Cardiac fibroblast (primary cell): ENCODE measurements around the gene TMOD3.
A peak's percentile ranks its signal among the peaks of the same experiment; 100 is the strongest.

ENCODE experiments used
- DNase-seq, 2 donors: peaks; one replicate each; pipeline versions ENCODE4 v3.0.0 to v3.0.0-alpha.2; 2010; ENCODE audit warnings: low read depth in 2 of 2
- H3K4me3 ChIP-seq, 2 donors: replicated peaks in 1 of 2; 1 replicate in 1 of 2; 2 replicates in 1 of 2; pipeline ENCODE4 v1.5.1; 2011; ENCODE audit warnings: low read depth in 2 of 2, low read length in 2 of 2, mild to moderate bottlenecking in 2 of 2, moderate library complexity in 1 of 2
- TF ChIP-seq, protein P1 (sequence below): IDR thresholded peaks from one replicate; pipeline ENCODE4 v1.5.1; 2011; ENCODE audit warnings: low read depth, mild to moderate bottlenecking, low read length, inconsistent platforms

The TMOD3 gene

DNA sequence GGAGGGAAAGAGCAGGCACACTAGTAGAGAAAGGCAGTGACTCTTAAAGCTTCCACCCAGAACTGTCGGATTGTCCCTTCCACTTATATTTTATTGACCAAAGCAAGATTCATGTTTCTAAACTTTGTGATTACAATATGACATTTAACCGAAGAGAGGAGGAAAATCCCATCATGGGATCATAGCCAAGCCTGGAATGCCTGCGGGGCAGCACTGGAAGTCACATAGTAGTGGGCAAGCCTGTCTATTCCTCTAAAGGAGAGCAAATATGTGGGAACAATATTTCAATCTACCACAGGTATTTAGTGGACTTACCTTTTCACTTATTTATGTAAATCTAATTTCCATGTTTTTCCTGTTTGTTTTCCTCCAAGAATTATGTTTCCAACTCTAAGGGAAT, 3.8 kb upstream of the TMOD3 start:
- TF ChIP-seq, protein P1, sequence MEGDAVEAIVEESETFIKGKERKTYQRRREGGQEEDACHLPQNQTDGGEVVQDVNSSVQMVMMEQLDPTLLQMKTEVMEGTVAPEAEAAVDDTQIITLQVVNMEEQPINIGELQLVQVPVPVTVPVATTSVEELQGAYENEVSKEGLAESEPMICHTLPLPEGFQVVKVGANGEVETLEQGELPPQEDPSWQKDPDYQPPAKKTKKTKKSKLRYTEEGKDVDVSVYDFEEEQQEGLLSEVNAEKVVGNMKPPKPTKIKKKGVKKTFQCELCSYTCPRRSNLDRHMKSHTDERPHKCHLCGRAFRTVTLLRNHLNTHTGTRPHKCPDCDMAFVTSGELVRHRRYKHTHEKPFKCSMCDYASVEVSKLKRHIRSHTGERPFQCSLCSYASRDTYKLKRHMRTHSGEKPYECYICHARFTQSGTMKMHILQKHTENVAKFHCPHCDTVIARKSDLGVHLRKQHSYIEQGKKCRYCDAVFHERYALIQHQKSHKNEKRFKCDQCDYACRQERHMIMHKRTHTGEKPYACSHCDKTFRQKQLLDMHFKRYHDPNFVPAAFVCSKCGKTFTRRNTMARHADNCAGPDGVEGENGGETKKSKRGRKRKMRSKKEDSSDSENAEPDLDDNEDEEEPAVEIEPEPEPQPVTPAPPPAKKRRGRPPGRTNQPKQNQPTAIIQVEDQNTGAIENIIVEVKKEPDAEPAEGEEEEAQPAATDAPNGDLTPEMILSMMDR = no peak
- H3K4me3 ChIP-seq = no peak overlapping the region
- DNase-seq = no peak

DNA sequence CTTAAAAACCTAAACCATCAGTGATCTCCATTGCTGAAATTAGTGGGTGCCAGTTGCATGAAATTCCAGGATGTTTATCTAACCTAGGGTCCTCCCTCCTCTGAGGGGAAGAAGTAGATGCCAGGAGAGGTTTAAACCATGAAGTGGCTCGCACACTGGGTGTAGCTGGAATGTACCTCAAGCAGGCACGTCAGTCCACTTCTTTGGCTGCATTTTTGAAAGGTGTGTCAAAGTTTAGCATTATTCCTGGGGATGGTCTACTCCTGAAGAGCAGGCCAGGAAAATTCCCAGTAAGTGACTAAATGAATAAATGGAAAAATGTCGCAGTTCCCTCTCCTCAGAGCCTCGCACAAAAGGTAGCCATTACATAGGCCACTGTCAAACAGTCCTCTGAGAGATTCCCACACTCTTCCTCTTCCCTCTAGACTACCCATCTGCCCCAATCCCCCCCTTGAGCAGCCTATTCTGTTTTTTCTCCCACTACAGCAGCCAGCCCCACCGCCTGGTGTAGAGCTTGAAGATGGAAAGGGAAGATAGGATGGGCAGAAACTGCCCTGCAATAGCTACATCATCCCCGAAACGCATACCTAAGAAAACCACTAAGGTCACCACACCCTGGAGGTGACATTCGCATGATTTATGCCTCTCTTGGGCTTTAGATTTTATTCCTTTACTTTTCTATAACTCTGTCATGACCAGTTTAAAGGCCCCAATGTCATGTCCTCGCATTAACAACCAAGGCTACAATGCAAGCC, 655 bp upstream of the TMOD3 start:
- no peak overlapping the region for H3K4me3 ChIP-seq
- TF ChIP-seq, protein P1 = no peak
- DNase-seq = no peak

DNA sequence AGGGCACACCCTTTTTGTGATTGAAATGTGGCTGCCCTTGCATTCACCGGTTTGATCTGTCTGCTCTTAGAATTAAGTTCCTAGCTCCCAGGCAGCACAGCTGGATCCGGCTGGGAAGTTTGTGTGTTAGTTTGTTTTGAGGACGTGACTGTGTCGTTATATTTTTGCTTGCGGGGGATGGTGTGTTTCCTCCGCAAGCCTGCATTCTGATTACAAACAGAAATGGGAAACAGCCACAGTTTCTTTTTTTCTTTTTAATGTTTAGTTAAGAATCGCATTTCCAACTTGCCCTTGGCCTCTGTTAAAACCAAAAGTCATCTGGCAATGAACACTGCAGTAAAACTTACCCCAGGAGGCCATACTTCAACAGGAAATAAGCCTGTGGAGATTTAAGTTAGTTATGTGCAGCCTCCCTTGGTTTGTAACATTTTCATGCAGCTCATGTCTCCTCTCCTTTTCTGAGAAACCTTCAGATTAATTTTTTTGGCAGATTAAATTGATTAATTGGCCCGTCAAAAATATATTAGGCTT, 888 bp downstream of the TMOD3 start:
- TF ChIP-seq, protein P1 = no peak
- peak; percentile 41 to 52 for DNase-seq
- peak overlapping the region; percentile 81 to 93 for H3K4me3 ChIP-seq

DNA sequence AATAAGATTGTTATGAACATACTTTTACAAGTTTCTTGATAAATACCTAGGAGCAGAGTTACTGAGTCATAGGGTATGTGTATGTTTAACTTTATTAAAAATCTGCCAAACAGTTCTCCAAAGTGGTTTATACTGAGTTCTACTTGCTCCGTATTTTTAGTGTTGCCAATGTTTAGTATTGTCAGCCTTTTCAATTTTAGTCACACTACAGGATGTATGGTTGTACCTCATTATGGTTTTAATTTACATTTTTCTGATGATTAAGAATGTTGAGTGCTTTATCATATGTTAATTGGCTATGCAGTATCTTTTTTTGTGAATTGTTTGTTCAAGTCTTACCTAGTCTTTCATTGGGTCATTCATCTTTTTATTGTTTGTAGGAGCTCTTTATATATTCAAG, 4.3 kb downstream of the TMOD3 start:
- TF ChIP-seq, protein P1 = no peak
- no peak overlapping the region for H3K4me3 ChIP-seq
- no peak for DNase-seq

DNA sequence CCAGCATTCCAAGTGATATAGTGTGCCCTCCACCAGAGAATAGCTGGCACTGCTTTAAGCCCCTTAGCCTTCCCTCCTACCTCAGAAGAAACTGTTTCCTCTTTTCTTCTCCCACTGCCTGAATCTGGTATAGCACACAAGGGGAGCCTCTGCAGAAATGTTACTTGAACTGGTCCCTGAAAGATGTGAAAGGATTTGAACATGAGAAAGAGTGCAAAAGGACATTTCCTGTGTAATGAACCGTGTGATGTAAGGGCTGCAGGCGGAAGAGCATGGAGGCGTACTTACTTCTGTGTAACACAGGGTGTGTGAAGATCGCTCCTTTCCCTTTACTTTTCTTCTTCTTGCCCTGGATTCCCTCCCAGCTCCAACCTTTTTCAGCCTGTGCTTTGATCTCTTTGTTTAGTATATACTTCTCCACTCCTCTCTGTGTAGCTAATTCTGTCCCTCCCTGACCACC, 8.4 kb downstream of the TMOD3 start:
- TF ChIP-seq, protein P1 = no peak
- DNase-seq = peak; percentile 49 to 52
- no peak overlapping the region for H3K4me3 ChIP-seq

DNA sequence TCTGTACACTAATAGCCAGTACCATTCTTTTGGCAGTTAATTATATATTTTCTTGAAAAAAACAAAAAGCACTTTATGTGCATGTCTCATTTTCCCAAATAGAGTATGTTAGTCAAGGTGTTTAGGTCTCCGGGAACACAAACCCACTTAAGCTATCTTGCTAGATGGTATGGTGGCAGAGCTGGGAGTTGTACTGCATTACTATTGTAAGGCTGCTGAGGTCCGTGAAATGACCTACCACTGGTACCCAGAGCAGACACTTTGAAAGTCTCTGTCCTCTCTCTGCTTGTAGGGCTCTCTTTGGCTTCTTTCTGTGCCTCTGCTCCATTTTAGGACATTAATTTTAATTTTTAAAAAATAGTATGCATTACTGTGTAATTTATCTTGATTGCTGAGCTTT, 8.8 kb downstream of the TMOD3 start:
- DNase-seq = no peak
- H3K4me3 ChIP-seq = no peak overlapping the region
- TF ChIP-seq, protein P1 = no peak

DNA sequence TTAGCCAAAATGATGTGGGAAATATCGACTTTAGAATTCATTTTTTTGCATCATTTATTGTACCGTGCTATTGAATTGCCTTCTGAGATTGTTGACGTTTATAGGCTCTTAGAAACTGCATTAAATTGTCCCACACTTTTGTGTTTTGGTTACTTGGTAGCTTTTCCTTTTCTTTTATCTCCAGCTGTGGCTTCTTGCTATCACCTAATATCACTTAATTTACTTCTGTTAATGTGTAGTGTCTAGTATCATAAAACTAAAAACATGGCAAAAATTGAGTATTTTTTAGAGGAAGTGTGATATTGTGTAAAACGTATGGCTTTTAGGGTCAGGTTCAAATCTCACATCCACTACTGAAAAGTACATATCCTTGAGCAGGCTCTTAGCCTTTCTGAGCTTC, 11.2 kb downstream of the TMOD3 start:
- TF ChIP-seq, protein P1 = no peak
- no peak for DNase-seq
- no peak overlapping the region for H3K4me3 ChIP-seq
